CD1c-positive myeloid dendritic cell (primary cell): Measurements from ENCODE around the gene TRPM1.
A peak's percentile ranks its signal among the peaks of the same experiment; 100 is the strongest.

Source experiments
- DNase-seq: peaks from one replicate; pipeline ENCODE4 v3.0.0-alpha.2; 2016; ENCODE audit errors: extremely low spot score

TRPM1 gene

GRCh38 chr15:31020542-31020941 lies 81.0 kb downstream of the TRPM1 start:
- no peak for DNase-seq

- no peak for DNase-seq
Measured at GRCh38 chr15:31019986-31020385, 81.5 kb downstream of the TRPM1 start.

- no peak for DNase-seq
Measured at GRCh38 chr15:31017311-31017710, 84.2 kb downstream of the TRPM1 start.

GRCh38 chr15:31016446-31016915 lies 85.0 kb downstream of the TRPM1 start:
- no peak for DNase-seq

GRCh38 chr15:31014608-31014925 lies 87.0 kb downstream of the TRPM1 start:
- DNase-seq, result no peak

GRCh38 chr15:31013863-31014607 lies 87.5 kb downstream of the TRPM1 start:
- peak; percentile 9 for DNase-seq

GRCh38 chr15:31012455-31012854 lies 89.1 kb downstream of the TRPM1 start:
- no peak for DNase-seq

- no peak for DNase-seq
Measured at GRCh38 chr15:31010036-31010435, 91.5 kb downstream of the TRPM1 start.

- peak; percentile 73 for DNase-seq
Measured at GRCh38 chr15:31005660-31006059, 95.9 kb downstream of the TRPM1 start.

GRCh38 chr15:31004220-31004733 lies 97.2 kb downstream of the TRPM1 start:
- peak; percentile 15 for DNase-seq

GRCh38 chr15:31001702-31002101 lies 99.8 kb downstream of the TRPM1 start:
- no peak for DNase-seq

- no peak for DNase-seq
Measured at GRCh38 chr15:30999729-31000128, 101.8 kb downstream of the TRPM1 start.

- no peak for DNase-seq
Measured at GRCh38 chr15:30997270-30997669, 104.3 kb downstream of the TRPM1 start.

- DNase-seq, result no peak
Measured at GRCh38 chr15:30992249-30992864, 109.2 kb downstream of the TRPM1 start.

- DNase-seq, result peak; percentile 92
Measured at GRCh38 chr15:30991255-30992235, 110.0 kb downstream of the TRPM1 start, which contains the start of gene MTMR10. TSS of gene MTMR10 (minus strand) at chr15:30991628. CDS start at chr15:30991506, 122 bp downstream.

- DNase-seq, result peak; percentile 85
Measured at GRCh38 chr15:30990446-30991254, 110.9 kb downstream of the TRPM1 start.

- peak; percentile 31 for DNase-seq
Measured at GRCh38 chr15:30990036-30990435, 111.5 kb downstream of the TRPM1 start.

GRCh38 chr15:30985081-30985531 lies 116.4 kb downstream of the TRPM1 start:
- DNase-seq, result peak; percentile 41

GRCh38 chr15:30984542-30984941 lies 117.0 kb downstream of the TRPM1 start:
- DNase-seq, result no peak

- DNase-seq, result no peak
Measured at GRCh38 chr15:30984118-30984517, 117.4 kb downstream of the TRPM1 start.

- DNase-seq, result peak; percentile 69
Measured at GRCh38 chr15:30979457-30979856, 122.1 kb downstream of the TRPM1 start.
